ENCODE data around the gene FBXW8. TPM values are rescaled to one million over a fixed set of nuclear protein-coding genes. Genes with fewer than 3 reads are reported as not detected.

FBXW8 gene
- total and polyA plus RNA-seq, 4 donors: 3.9 to 20.3 (median 12.5) TPM

DNA sequence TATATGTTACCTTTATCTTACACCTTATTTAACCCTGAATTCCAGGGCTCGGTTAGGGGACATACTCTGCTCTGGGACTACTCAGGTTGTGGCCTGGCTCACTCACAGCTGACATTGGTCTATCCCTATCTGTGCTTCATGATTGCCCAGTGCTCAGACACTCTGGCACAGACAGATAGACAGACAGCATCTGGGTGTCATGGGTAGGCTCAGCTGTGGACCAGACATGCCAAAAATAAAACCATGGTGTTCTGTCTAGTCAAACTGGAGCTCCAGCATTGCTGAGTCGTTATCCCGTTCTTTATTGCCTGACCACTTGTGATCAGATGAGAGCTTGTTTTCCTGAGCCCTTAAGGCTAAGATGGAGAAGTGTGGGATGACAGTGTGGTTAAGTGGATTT, 29.0 kb downstream of the FBXW8 start:
- Histone ChIP-seq H3K4me1 (ENCODE audit: control insufficient read depth in 5 of 5, insufficient read depth in 5 of 5, low read length in 5 of 5) (peaks cover 0 to 12% (median 5%) of the 10 kb centered on the region in 5 donors), H3K4me3 (no peak overlapping the region), H3K27ac (ENCODE audit: low read depth in 1 of 2, low read length in 1 of 2) (no peak overlapping the region), H3K27me3 (ENCODE audit: control insufficient read depth in 3 of 3, insufficient read depth in 3 of 3, low read length in 2 of 3) (no peaks in the 10 kb centered on the region), H3K9me3 (ENCODE audit: control insufficient read depth in 4 of 4, insufficient read depth in 3 of 4, low read length in 3 of 4) (peaks cover 0 to 4% (median 1%) of the 10 kb centered on the region in 4 donors), H3K36me3 (ENCODE audit: control insufficient read depth in 4 of 4, insufficient read depth in 4 of 4, low read length in 4 of 4) (peaks cover 0 to 13% (median 7%) of the 10 kb centered on the region in 4 donors), H3K9ac (ENCODE audit: insufficient read depth in 1 of 2, low read length in 2 of 2) (no peak overlapping the region)
- DNase-seq (no peak), ATAC-seq (ENCODE audit: insufficient read depth, low FRiP score) (no peak)
- 84 to 95% methylated on average over 3 of the region's 3 CpGs for WGBS, 2 donors
- TF ChIP-seq, protein P1, sequence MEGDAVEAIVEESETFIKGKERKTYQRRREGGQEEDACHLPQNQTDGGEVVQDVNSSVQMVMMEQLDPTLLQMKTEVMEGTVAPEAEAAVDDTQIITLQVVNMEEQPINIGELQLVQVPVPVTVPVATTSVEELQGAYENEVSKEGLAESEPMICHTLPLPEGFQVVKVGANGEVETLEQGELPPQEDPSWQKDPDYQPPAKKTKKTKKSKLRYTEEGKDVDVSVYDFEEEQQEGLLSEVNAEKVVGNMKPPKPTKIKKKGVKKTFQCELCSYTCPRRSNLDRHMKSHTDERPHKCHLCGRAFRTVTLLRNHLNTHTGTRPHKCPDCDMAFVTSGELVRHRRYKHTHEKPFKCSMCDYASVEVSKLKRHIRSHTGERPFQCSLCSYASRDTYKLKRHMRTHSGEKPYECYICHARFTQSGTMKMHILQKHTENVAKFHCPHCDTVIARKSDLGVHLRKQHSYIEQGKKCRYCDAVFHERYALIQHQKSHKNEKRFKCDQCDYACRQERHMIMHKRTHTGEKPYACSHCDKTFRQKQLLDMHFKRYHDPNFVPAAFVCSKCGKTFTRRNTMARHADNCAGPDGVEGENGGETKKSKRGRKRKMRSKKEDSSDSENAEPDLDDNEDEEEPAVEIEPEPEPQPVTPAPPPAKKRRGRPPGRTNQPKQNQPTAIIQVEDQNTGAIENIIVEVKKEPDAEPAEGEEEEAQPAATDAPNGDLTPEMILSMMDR (IDR thresholded peaks at IDR 0.05; ENCODE audit: control extremely low read depth, extremely low read depth): no peak

DNA sequence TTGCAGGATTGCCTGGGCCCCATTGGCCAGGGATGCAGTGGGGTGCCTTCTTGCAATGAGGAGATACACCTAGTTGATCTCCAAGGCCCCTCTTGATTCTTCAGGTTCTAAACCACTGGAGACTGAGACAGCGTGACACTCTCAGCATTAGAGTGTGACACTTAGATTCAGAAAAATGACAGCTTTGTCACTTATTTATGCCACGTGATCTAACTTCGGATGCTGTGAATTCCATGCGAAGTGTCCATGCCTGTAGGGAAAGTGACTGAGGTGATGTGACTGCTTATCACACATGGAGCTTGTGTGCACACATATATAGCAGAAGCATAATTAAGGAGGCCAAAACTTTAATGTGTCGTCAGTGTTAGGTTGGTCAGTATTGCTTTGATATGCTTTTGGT, 30.4 kb downstream of the FBXW8 start:
- no peaks in the 10 kb centered on the region for H3K27me3 ChIP-seq (ENCODE audit: control insufficient read depth in 3 of 3, insufficient read depth in 3 of 3, low read length in 2 of 3)
- WGBS, 2 donors: 97% methylated on average over 5 of the region's 5 CpGs
- TF ChIP-seq, protein P1 (IDR thresholded peaks at IDR 0.05; ENCODE audit: control extremely low read depth, extremely low read depth): no peak
- ATAC-seq (ENCODE audit: insufficient read depth, low FRiP score): no peak
- H3K9ac ChIP-seq (ENCODE audit: insufficient read depth in 1 of 2, low read length in 2 of 2): no peak overlapping the region
- H3K27ac ChIP-seq (ENCODE audit: low read depth in 1 of 2, low read length in 1 of 2): no peak overlapping the region
- peaks cover 0 to 4% (median 1%) of the 10 kb centered on the region in 4 donors for H3K9me3 ChIP-seq (ENCODE audit: control insufficient read depth in 4 of 4, insufficient read depth in 3 of 4, low read length in 3 of 4)
- H3K4me1 ChIP-seq (ENCODE audit: control insufficient read depth in 5 of 5, insufficient read depth in 5 of 5, low read length in 5 of 5): peaks cover 0 to under 1% (median 0%) of the 10 kb centered on the region in 5 donors
- H3K36me3 ChIP-seq (ENCODE audit: control insufficient read depth in 4 of 4, insufficient read depth in 4 of 4, low read length in 4 of 4): peaks cover 0 to 15% (median 13%) of the 10 kb centered on the region in 4 donors
- DNase-seq: no peak
- H3K4me3 ChIP-seq: no peak overlapping the region

DNA sequence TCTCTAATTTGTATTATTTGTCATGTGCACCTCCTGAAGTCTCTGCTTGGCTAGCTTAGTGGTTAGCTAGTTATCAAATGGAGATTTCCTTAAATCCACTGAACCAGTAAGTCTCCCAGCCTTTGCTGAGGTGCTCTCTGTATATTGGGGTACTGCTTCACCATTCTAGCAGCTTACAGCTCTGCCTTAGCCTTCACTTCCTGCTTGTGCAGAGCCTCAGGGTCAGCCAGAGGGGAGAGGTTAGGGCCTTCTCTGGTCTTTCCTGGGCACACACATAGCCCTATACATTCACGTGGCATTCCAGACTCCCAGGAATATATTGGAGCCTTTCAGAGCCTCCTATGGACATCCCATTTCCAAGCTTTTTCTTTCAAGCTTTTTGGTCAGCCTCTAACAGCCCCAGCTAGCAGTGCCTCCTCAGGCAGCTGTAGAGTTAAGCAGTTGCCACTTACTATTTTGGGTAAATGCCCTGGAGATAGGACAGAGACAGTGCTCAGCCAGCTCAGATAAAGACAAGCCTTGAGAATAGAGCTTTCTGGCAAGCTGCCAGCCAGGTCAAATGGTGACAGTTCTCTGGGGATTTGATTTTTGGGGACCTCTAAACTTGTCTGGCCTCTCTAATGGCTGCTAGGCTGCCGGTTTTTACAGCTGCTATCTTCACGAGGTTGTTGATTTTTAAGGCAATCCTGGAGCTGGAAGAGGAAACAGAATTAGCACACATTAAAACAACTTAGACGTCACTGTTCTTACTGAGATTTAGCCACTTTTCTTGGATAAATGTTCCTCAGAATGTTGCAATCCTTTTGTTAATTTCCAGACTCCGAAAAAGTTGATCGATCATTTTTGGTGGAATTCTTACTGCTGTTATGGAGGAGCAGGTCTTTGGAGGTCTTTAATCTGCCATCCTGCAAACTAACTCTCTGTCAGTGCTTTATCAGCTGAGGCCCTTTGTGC, 32.9 kb downstream of the FBXW8 start:
- Histone ChIP-seq H3K4me1 (ENCODE audit: control insufficient read depth in 5 of 5, insufficient read depth in 5 of 5, low read length in 5 of 5) (no peaks in the 10 kb centered on the region), H3K9ac (ENCODE audit: insufficient read depth in 1 of 2, low read length in 2 of 2) (no peak overlapping the region), H3K4me3 (no peak overlapping the region), H3K27ac (ENCODE audit: low read depth in 1 of 2, low read length in 1 of 2) (no peak overlapping the region), H3K9me3 (ENCODE audit: control insufficient read depth in 4 of 4, insufficient read depth in 3 of 4, low read length in 3 of 4) (peaks cover 0 to 4% (median 1%) of the 10 kb centered on the region in 4 donors), H3K27me3 (ENCODE audit: control insufficient read depth in 3 of 3, insufficient read depth in 3 of 3, low read length in 2 of 3) (no peaks in the 10 kb centered on the region), H3K36me3 (ENCODE audit: control insufficient read depth in 4 of 4, insufficient read depth in 4 of 4, low read length in 4 of 4) (peaks cover 2 to 19% (median 16%) of the 10 kb centered on the region in 4 donors)
- ATAC-seq (ENCODE audit: insufficient read depth, low FRiP score) (no peak), DNase-seq (no peak)
- TF ChIP-seq, protein P1 (IDR thresholded peaks at IDR 0.05; ENCODE audit: control extremely low read depth, extremely low read depth): no peak
- WGBS, 2 donors: 94% methylated on average over 6 of the region's 6 CpGs

Measured in lung (tissue), 12 donors.